NOMO-1 (cell line): ENCODE results near the gene SPR.

ENCODE experiments used
- DNase-seq, 2 experiments: peaks; one replicate each; lab custom pipeline; 2025; ENCODE audit not compliant: unreplicated experiment in 2 of 2; lab: John Stamatoyannopoulos, UW

SPR gene

DNA sequence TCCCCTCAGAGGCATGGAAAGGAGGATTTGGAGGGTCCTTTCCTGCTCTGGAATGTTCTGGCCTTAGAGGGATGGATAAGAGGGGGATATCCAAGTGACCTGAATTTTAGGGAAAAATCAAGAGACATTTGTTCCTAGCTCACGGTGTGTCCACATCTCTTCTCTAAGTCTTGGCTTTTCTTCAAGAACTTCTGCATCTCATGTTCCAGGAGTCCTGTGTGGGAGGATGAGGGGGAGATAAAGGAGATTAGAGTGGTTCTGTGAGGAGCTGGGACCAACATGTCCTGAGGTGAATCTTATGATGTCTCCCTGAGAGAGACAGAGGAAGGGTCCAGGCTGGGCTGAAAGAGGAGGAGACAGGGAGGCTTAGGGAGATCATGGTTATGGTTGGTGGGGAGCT, 41.8 kb downstream of the SPR start:
- no peak for DNase-seq

DNA sequence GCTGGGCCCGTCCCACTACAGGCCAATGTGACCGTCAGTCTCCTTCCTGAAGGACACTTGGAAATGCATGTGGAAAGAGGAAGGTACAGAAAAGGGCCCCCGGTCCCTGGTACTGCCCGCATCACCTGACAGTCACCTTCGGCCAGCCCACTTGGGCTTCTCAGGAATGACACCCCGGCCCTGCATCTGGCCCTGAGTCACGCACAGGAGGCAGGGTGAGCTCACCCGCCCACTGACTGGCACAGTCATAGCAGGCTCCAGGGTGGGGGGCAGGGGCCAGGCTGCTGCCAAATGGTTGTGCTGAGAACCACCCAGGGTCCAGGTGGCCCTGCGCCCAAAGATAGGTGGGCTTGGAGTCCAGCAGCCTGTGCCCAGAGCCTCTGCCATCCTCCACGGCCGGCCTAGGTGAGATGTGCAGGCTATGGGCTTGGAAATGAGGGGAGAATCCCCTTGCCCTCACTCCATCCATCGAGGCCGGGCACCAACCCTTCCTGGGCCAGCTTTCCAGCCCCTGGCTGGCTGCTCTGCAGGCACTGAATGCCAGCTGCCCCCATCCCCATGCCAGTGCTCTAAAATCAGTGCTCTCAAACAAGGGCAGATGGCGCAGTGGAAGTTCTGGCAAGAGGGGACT, 44.2 kb downstream of the SPR start:
- DNase-seq, result no peak

DNA sequence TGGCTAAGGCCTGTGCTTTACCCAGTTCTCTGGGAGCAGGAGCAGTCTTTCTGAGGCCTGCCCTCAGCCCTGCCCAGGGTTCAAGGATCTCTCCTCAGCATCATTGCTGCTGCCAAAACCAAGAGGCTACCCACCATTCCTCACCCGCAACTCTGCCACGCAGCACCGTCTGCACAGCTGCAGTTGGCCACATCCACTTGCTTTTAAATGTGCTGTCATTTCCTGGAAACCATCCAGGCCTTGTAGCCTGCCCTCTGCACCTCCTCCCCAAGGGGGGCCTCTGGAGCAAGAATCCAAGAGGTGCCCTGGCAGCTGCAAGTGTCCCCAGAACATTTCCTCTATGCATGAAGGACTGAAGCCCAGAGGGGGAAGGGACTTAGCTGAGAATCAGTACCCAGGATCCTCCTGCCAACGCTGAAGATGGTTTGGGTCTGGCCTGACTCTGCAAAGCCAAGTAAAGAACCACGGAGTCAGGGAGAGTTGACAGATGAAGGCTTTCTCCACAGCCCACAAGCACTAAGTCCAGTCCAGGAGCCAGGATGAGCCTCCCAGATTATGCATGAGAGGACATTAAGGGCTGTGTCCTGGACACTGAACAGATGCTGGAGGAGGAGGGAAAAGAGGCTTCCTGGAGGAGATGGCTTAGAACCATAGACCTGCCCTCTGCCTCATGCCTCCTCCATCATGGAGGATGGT, 45.0 kb downstream of the SPR start:
- DNase-seq, result no peak

- DNase-seq, result no peak
Measured at GRCh38 chr2:72932805-72933204, 45.6 kb downstream of the SPR start.

DNA sequence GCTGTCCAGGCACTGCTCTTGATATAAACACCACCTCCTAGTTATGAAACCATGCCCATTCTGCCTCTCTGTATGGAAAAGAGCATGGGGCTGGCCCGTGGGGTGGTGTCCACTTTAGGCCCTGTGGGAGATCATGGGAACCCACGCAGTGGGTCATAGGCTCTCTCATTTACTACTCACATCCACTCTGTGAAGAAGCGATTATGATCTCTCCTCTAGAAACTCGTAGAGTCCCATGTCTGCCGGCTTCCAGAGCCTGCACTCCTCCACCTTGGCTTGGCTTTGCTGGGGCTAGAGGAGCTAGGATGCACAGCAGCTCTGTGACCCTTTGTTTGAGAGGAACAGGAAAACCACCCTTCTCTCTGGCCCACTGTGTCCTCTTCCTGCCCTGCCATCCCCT, 46.0 kb downstream of the SPR start:
- no peak for DNase-seq

GRCh38 chr2:72933646-72934151, 46.5 kb downstream of the SPR start:
- DNase-seq, result no peak

- peak in 1 of 2 experiments; percentile 6 for DNase-seq
Measured at GRCh38 chr2:72934683-72935610, 47.7 kb downstream of the SPR start.

GRCh38 chr2:72935611-72935957, 48.4 kb downstream of the SPR start:
- DNase-seq, result no peak

GRCh38 chr2:72936660-72937355, 49.6 kb downstream of the SPR start:
- no peak for DNase-seq

DNA sequence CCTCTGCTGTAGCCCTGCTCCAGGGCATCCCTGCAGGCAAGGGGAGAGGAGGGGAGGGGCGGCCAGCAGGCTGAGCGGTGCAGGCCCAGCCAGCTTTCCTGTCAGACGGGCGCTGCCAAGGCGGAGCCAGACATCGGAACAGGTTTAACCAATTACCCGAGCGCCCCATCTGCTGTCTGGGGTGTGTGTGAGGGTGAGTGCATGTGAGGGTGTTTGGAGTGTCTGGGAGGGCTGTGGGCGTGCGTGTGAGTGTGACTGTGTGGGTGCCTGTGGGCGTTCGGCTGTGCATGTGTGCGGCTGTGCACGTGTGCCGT, 50.1 kb downstream of the SPR start:
- no peak for DNase-seq

DNA sequence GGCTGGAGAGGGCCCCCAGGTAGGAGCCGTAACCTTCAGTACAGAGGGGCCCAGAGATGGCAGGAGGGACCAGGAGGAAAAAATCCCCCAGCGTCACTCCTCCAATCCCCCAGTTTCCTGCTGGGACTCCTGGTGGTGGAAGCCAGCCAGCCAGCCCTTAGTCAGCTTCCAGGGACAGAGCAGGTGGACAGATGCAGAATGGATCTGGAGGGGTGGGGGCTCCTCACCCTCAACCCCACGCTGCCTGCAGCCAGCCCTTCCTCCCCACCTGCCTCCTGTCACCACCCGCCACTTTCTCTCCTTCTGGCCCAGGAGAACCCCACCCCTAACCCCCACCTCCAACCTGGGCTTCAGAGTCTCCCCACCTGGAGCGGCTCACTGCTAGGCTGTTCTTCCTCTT, 51.2 kb downstream of the SPR start:
- no peak for DNase-seq

- no peak for DNase-seq
Measured at GRCh38 chr2:72940361-72940760, 53.2 kb downstream of the SPR start.

DNA sequence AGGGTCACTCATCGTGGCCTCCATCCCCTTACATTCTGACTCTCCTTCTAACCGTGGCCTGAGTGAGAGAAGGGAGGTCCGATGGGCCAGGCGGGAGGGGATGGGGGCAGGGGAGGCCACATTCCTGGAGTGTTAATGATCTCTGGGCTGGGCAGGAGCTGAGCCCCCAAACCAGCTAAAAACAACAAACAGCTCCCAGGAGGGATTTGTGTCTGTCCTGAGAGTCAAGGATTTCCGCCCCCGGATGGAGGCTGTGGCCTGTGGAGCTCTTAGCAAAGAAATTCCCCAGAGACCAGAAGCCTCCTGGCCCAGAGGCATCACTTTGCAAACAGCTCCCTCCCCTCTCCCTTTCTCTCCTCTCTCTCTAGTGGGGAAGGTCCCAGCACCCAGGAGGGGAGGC, 53.6 kb downstream of the SPR start:
- DNase-seq, result no peak
